Measurements from ENCODE around the gene USP36.
"Not testable (repeated sequence)": the region's sequence is repeated elsewhere in the genome, so short reads cannot be mapped to it uniquely, and the experiment has no call there.

The USP36 gene

DNA sequence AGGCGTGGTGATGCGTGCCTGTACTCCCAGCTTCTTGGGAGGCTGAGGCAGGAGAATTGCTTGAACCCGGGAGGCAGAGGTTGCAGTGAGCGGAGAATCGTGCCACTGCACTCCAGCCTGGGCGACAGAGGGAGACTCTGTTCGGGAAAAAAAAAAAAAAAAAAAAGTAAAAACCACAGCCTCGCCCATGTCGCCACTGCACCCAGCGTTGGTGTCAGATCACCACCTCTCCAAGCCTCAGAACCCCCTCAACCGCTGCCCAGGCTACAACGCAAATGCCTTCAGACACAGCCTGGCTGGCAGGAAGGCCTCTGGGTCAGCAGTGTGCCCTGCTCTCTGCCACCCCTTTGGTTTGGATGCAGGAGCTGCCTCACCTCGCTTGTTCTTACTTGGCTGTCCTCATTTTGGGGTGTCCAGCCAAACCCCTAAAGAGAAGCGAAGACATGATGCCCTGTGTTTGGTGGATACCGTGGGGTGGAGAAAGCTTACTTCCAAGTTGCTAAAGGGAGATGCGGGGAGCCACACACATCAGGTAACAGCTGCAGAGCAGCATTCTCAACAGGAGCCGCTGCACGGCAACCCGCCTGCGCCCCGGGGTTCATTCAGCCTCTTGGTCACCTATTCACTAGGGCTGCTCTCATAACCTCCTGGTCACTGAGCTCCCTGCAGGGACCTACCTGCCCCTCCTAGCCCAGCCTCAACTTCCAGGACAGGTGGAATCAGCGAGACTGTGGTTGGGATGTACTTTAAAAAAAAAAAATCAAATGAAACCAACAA lies 45.6 kb downstream of the USP36 start:
- DNase-seq (ENCODE audit: extremely low read depth in 1 of 2, low read depth in 1 of 2) = no peak

DNA sequence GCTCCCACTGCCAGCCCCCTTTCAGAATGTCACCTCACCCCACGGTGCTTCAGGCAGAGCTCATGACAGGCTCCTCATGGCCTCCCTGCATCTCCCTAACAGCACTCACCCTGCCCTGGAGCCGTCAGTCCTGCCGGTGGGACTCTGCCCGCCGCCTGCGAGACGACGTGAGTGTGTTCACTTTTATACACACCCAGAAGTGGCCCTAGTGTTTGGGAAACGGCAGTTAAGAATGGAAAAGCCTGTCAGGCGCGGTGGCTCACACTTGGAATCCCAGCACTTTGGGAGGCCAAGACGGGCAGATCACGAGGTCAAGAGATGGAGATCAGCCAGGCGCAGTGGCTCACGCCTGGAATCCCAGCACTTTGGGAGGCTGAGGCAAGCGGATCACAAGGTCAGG lies 46.2 kb downstream of the USP36 start:
- no peak for DNase-seq (ENCODE audit: extremely low read depth in 1 of 2, low read depth in 1 of 2)

DNA sequence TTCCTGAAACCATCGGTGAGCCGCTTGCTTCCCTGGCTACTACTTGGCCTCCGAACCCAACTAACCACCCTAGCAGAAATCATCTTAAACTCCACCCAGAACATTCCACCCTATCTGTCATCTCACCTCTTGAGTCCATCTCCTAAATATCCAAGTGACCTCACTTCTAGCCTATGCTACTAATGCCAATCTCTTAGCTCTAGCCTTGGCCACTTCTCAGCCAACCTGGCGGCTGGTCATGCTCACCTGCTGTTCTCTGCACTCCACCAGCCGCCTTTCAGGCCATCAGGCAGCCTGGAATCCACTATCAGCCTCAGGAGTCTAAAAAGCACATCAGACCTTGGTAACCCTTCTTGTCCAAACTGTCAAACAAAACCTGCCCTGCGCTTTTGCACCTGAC lies 46.6 kb downstream of the USP36 start:
- DNase-seq (ENCODE audit: extremely low read depth in 1 of 2, low read depth in 1 of 2) = no peak

- no peak for DNase-seq (ENCODE audit: extremely low read depth in 1 of 2, low read depth in 1 of 2)
These were observed 47.2 kb downstream of the USP36 start for GRCh38 chr17:78793415-78793814.

DNA sequence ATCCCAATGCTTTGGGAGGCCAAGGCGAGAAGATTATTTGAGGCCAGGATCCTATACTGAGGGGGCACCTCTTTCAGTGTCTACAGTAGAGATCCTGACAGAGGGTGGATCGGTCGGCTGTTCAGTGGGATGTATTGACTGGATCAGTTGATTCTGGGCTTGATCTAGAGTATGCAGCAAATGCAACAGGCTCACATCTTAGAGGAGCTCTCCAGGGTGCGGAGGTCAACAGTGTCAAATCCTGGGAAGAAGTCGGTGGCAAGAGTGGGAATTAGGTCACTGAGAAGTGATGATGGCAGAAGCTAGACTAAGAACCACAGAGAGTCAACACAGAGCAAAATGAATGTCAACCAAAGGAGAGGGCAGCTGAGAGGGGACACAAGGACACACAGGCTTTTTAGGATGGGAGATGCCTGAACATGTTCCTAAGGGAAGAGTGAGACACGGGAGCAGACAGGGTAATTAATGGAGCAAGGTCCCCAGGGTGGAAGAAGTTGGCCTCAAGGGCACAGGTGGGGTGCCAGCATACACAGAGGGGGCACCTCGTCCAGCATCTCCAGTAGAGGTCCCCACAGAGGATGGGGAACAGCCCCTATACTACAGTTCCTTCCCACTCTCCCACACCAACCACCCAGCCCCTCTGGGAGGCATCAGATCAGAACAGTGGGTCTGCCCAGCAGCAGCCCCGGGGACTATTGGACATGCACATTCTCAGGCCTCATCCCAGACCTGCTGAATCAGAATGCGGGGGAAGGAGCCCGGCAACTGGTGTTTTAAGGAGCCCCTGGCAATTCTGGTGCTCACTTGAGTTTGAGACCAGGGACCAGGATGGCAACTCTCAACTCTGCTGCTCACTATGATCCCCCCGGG lies 48.5 kb downstream of the USP36 start:
- no peak for DNase-seq (ENCODE audit: extremely low read depth in 1 of 2, low read depth in 1 of 2)

DNA sequence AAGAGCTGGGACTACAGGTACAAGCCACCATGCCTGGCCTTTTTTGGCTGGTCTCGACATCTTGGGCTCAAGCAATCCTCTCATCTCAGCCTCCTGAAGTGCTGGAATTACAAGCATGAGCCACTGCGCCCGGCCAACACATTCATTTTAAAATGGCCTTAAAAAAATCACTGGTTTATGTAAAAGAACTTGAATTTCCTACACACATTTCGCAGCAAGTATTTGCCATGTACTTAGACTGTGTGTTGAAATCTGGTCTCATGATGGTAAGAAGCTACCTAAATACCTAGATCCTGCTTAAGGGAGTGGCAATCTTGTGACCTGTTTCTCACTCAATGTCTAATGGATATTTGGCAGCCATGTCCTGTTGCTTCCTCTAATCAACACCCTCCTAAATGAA lies 50.1 kb downstream of the USP36 start:
- DNase-seq (ENCODE audit: extremely low read depth in 1 of 2, low read depth in 1 of 2) = no peak

DNA sequence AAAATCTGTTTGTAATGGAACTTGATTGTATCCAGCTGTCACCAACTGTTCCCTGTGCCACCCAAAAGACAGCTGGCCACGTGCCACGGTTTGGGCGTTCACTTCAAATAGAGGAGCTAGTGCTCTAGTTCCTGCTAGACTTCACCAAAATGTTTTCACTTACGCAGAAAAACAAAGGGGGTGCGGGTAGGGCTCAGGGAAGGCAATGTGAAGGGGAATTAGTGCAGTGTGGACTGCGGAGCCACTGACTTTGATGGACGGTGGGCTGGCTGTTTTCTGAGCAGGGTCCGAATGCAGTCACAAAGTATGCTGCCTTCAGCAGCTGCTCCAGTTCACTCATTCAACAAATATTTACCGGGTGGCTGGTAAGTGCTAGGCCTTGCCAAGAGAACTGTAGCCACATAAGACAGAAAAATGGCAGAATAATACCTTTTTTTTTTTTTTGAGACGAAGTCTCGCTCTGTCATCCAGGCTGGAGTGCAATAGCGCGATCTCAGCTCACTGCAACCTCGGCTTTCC lies 50.9 kb downstream of the USP36 start:
- no peak for DNase-seq (ENCODE audit: extremely low read depth in 1 of 2, low read depth in 1 of 2)

GRCh38 chr17:78789149-78789662 lies 51.4 kb downstream of the USP36 start:
- DNase-seq (ENCODE audit: extremely low read depth in 1 of 2, low read depth in 1 of 2) = no peak

- no peak for DNase-seq (ENCODE audit: extremely low read depth in 1 of 2, low read depth in 1 of 2)
These were observed 52.2 kb downstream of the USP36 start for GRCh38 chr17:78788451-78788850.

- no peak for DNase-seq (ENCODE audit: extremely low read depth in 1 of 2, low read depth in 1 of 2)
These were observed 53.2 kb downstream of the USP36 start for GRCh38 chr17:78787444-78787843.

- DNase-seq (ENCODE audit: extremely low read depth in 1 of 2, low read depth in 1 of 2) = no peak
These were observed 55.0 kb downstream of the USP36 start for GRCh38 chr17:78785663-78786057.

DNA sequence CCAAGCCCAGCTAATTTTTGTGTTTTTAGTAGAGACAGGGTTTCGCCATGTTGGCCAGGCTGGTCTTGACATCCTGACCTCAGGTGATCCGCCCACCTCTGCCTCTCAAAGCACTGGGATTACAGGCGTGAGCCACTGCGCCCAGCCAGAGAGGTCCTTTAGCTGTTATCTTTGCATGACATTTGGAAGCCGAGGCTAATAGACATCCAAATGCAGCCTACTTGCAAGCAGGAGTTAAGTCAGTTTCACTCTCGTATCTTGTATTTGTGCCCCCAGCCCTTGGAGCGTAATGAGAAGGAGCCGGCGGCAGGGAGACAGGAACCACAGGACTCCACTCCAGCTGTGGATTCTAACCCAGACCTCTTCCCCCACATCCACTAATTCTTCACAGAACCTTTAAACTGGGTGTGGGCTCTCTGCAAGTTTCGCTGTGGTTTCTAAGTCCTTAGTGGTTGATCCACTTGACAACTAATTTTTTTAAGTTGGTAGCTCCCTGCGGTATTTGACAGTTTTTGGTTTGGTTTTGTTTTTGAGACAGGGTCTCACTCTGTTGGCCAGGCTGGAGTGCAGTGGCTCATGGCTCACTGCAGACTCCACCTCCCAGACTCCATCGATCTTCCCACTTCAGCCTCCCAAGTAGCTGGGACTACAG lies 55.5 kb downstream of the USP36 start:
- DNase-seq (ENCODE audit: extremely low read depth in 1 of 2, low read depth in 1 of 2) = no peak

DNA sequence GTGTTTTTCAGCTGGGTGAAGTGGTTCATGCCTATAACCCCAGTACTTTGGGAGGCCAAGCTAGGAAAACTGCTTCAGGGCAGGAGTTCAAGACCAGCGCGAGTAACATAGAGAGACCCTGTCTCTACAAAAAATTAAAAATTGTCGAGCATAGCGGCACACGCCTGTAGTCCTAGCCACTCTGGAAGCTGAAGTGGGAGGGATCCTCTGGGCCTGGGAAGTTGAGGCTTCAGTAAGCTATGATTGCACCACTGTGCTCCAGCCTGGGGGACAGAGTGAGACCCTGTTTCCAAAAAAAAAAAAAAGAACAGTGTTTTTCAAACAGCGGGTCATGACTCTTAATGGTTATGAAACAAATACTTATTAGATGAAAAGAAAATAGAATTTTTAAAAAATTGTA lies 56.3 kb downstream of the USP36 start:
- DNase-seq (ENCODE audit: extremely low read depth in 1 of 2, low read depth in 1 of 2) = no peak

GRCh38 chr17:78783711-78784324 lies 56.8 kb downstream of the USP36 start:
- DNase-seq (ENCODE audit: extremely low read depth in 1 of 2, low read depth in 1 of 2) = no peak

GRCh38 chr17:78781893-78782304 lies 58.7 kb downstream of the USP36 start, which contains the start of gene CYTH1:
CYTH1 (minus strand) TSS chr17:78782273; CDS start chr17:78782223, 50 bp downstream.
- no peak for DNase-seq (ENCODE audit: extremely low read depth in 1 of 2, low read depth in 1 of 2)

GRCh38 chr17:78781104-78781892 lies 59.3 kb downstream of the USP36 start:
- DNase-seq (ENCODE audit: extremely low read depth in 1 of 2, low read depth in 1 of 2) = no peak

GRCh38 chr17:78780335-78780734 lies 60.3 kb downstream of the USP36 start:
- no peak for DNase-seq (ENCODE audit: extremely low read depth in 1 of 2, low read depth in 1 of 2)

DNA sequence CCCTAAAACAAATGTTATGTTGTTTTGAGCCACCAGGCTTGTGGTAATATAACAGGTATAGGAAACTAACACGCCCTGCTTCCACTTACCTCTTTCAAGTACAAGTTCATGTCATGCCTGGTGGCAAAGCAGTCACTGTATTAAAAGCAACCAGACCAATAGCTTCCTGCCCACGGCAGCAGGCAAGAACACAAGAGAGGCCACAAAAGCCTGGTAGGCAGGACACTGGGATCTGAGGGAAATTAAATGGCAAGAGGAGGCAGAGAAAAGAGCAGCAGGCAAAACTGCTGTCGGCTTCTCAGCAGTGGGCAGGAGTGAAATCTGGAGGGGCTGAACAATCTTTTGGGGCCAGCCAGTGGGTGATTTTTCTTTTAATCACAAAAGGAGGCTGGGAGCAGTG lies 60.8 kb downstream of the USP36 start:
- no peak for DNase-seq (ENCODE audit: extremely low read depth in 1 of 2, low read depth in 1 of 2)

- not testable (repeated sequence) for DNase-seq (ENCODE audit: extremely low read depth in 1 of 2, low read depth in 1 of 2)
These were observed 61.3 kb downstream of the USP36 start for GRCh38 chr17:78779286-78779651.

GRCh38 chr17:78777881-78778280 lies 62.7 kb downstream of the USP36 start:
- DNase-seq (ENCODE audit: extremely low read depth in 1 of 2, low read depth in 1 of 2) = no peak
